GM23338 (cell line): Measurements from ENCODE around the gene TVP23B. TPM values are rescaled to one million over a fixed set of nuclear protein-coding genes. Genes with fewer than 3 reads are reported as not detected.
"Not testable (repeated sequence)": the region's sequence is repeated elsewhere in the genome, so short reads cannot be mapped to it uniquely, and the experiment has no call there.

Source experiments
- ATAC-seq: fragments of 200-7000 bp; cut with Tn5 transposase; 3 replicates; pipeline ENCODE4 v1.9.1; 2020
- DNase-seq: peaks from one replicate; pipeline ENCODE4 v3.0.0-alpha.2; 2015; ENCODE audit warnings: low spot score
- H2AFZ ChIP-seq: fragments of 200-600 bp; sonication (generic); 2 replicates; pipeline ENCODE4 v1.8.0; 2016; ENCODE audit warnings: antibody characterized with exemption, mild to moderate bottlenecking, moderate library complexity
- H3F3A ChIP-seq: fragments of 200-600 bp; sonication (generic); replicated peaks from 2 replicates; pipeline ENCODE4 v1.8.0; 2017; ENCODE audit warnings: antibody characterized with exemption, mixed run types, low read depth
- H3K27ac ChIP-seq: fragments of 200-600 bp; sonication (generic); 2 replicates; pipeline ENCODE4 v1.6.1; 2016; ENCODE audit warnings: low read depth
- H3K27me3 ChIP-seq: fragments of 200-600 bp; sonication (generic); 2 replicates; pipeline ENCODE4 v1.8.0; 2016; ENCODE audit warnings: mild to moderate bottlenecking, mixed run types, moderate library complexity; ENCODE audit not compliant: insufficient read depth
- H3K36me3 ChIP-seq: fragments of 200-600 bp; sonication (generic); 2 replicates; pipeline ENCODE4 v1.8.0; 2016; ENCODE audit warnings: mild to moderate bottlenecking; ENCODE audit not compliant: insufficient read depth
- H3K4me1 ChIP-seq: fragments of 200-600 bp; sonication (generic); 2 replicates; pipeline ENCODE4 v1.8.0; 2016; ENCODE audit warnings: mild to moderate bottlenecking, moderate library complexity; ENCODE audit not compliant: insufficient read depth
- H3K4me2 ChIP-seq: fragments of 200-600 bp; sonication (generic); 2 replicates; pipeline ENCODE4 v1.7.1; 2017; ENCODE audit warnings: mixed run types
- H3K4me3 ChIP-seq: fragments of 200-600 bp; sonication (generic); 2 replicates; pipeline ENCODE4 v1.6.1; 2016; ENCODE audit warnings: mixed run types
- H3K79me2 ChIP-seq: fragments of 200-600 bp; sonication (generic); replicated peaks from 2 replicates; pipeline ENCODE4 v1.8.0; 2017; ENCODE audit warnings: mild to moderate bottlenecking; ENCODE audit not compliant: insufficient read depth
- H3K9me2 ChIP-seq: fragments of 200-600 bp; sonication (generic); 2 replicates; pipeline ENCODE4 v1.8.0; 2017; ENCODE audit not compliant: insufficient read depth
- H4K20me1 ChIP-seq: fragments of 200-600 bp; sonication (generic); replicated peaks from 2 replicates; pipeline ENCODE4 v1.8.0; 2017; ENCODE audit warnings: mild to moderate bottlenecking; ENCODE audit not compliant: insufficient read depth
- H3K27ac Mint-ChIP-seq: 2 replicates; pipeline ENCODE4 v1.8.0; 2020; ENCODE audit warnings: inconsistent platforms, mild to moderate bottlenecking, moderate library complexity, mixed read lengths
- H3K27me3 Mint-ChIP-seq: 3 replicates; pipeline ENCODE4 v1.8.0; 2022; ENCODE audit warnings: low read depth, mild to moderate bottlenecking, moderate library complexity, mixed read lengths, inconsistent platforms; ENCODE audit not compliant: insufficient read depth, poor library complexity
- H3K36me3 Mint-ChIP-seq: 3 replicates; pipeline ENCODE4 v1.8.0; 2021; ENCODE audit warnings: low read depth, mild to moderate bottlenecking, inconsistent platforms, moderate library complexity, mixed read lengths
- H3K4me1 Mint-ChIP-seq: 3 replicates; pipeline ENCODE4 v1.8.0; 2020; ENCODE audit warnings: mild to moderate bottlenecking, inconsistent platforms, mixed read lengths
- H3K4me3 Mint-ChIP-seq: 3 replicates; pipeline ENCODE4 v1.8.0; 2021; ENCODE audit warnings: moderate library complexity, mild to moderate bottlenecking, inconsistent platforms, mixed read lengths
- H3K9me3 Mint-ChIP-seq: 3 replicates; pipeline ENCODE4 v1.8.0; 2020; ENCODE audit warnings: moderate library complexity, mild to moderate bottlenecking, inconsistent platforms, mixed read lengths
- JUNB ChIP-seq: IDR thresholded peaks from one replicate; pipeline ENCODE4 v1.6.1; 2016; ENCODE audit warnings: antibody characterized with exemption; ENCODE audit not compliant: unreplicated experiment
- NANOG ChIP-seq: IDR thresholded peaks from 2 replicates; pipeline ENCODE4 v1.6.1; 2016; ENCODE audit warnings: antibody characterized with exemption, borderline replicate concordance
- POLR2AphosphoS5 ChIP-seq: IDR thresholded peaks from 2 replicates; pipeline ENCODE4 v1.6.1; 2016; ENCODE audit warnings: antibody characterized with exemption, low read depth
- ZNF331 ChIP-seq: fragments of 250-450 bp; sonication (Bioruptor Pico); IDR thresholded peaks from 2 replicates; pipeline ENCODE4 v1.5.0; 2020; ENCODE audit warnings: low read depth, mild to moderate bottlenecking, moderate library complexity
- polyA plus RNA-seq: library from polyadenylated mRNA; unstranded; fragments of >200 nt; fragmentation: Nextera tagmentation; extraction: Ambion mirVana; gene quantifications from 2 replicates; pipeline ENCODE4 v1.2.1, GENCODE V29; 2016
- total RNA-seq: library from RNA; depleted of rRNA; stranded (reverse); fragments of >200 nt; shearing (Covaris generic); gene quantifications from 2 replicates; pipeline ENCODE4 v1.2.3, GENCODE V29; 2014
- TF ChIP-seq, protein P1 (sequence below): IDR thresholded peaks from 2 replicates; pipeline ENCODE4 v1.6.1; 2016; ENCODE audit warnings: antibody characterized with exemption
- TF ChIP-seq, protein P2 (sequence below): fragments of 250-450 bp; sonication (Bioruptor Pico); IDR thresholded peaks from 2 replicates; pipeline ENCODE4 v1.5.0; 2020; ENCODE audit warnings: mild to moderate bottlenecking, moderate library complexity

Gene TVP23B
- total and polyA plus RNA-seq, 2 experiments from 2014 or later = 26.3 to 27.4 TPM

DNA sequence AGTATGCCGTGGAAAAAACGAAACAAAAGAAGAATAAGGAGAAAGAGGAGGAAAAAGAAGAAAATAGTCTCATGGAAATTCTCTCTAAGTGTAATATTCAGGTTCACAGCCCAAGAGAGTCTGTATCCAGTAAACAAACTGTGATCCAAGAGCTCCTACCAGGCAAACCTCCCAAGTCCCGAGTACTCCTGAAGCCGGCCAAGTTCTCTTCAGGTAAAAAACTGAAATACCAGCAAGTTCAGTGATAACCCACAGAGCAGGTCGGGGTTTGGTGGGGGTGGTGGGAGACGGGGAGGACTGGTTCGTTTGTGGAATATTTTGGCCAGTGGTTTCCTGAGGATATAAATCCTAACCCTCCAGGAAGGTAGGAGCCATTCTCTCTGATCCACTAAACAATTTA, 8.5 kb upstream of the TVP23B start:
- Histone ChIP-seq H4K20me1 (no peaks in the 10 kb centered on the region), H3K4me3 (no peak overlapping the region), H3K27me3 (no peaks in the 10 kb centered on the region), H3K36me3 (no peaks in the 10 kb centered on the region), H3F3A (no peaks in the 10 kb centered on the region), H3K4me1 (no peaks in the 10 kb centered on the region), H3K4me2 (no peak overlapping the region), H3K9me2 (no peaks in the 10 kb centered on the region), H3K27ac (no peak overlapping the region), H3K79me2 (no peaks in the 10 kb centered on the region), H2AFZ (peak overlapping the region; percentile 59; the same call in 1 of the 2 replicates)
- no peak for DNase-seq
- Mint-ChIP-seq H3K4me1 (peaks cover 3% of the 10 kb centered on the region; the same call in 2 of the 3 replicates), H3K9me3 (no peaks in the 10 kb centered on the region), H3K27me3 (no peaks in the 10 kb centered on the region), H3K27ac (no peak overlapping the region), H3K4me3 (no peak overlapping the region), H3K36me3 (no peaks in the 10 kb centered on the region)
- TF ChIP-seq, protein P1, sequence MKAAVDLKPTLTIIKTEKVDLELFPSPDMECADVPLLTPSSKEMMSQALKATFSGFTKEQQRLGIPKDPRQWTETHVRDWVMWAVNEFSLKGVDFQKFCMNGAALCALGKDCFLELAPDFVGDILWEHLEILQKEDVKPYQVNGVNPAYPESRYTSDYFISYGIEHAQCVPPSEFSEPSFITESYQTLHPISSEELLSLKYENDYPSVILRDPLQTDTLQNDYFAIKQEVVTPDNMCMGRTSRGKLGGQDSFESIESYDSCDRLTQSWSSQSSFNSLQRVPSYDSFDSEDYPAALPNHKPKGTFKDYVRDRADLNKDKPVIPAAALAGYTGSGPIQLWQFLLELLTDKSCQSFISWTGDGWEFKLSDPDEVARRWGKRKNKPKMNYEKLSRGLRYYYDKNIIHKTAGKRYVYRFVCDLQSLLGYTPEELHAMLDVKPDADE = no peak
- TF ChIP-seq, protein P2, sequence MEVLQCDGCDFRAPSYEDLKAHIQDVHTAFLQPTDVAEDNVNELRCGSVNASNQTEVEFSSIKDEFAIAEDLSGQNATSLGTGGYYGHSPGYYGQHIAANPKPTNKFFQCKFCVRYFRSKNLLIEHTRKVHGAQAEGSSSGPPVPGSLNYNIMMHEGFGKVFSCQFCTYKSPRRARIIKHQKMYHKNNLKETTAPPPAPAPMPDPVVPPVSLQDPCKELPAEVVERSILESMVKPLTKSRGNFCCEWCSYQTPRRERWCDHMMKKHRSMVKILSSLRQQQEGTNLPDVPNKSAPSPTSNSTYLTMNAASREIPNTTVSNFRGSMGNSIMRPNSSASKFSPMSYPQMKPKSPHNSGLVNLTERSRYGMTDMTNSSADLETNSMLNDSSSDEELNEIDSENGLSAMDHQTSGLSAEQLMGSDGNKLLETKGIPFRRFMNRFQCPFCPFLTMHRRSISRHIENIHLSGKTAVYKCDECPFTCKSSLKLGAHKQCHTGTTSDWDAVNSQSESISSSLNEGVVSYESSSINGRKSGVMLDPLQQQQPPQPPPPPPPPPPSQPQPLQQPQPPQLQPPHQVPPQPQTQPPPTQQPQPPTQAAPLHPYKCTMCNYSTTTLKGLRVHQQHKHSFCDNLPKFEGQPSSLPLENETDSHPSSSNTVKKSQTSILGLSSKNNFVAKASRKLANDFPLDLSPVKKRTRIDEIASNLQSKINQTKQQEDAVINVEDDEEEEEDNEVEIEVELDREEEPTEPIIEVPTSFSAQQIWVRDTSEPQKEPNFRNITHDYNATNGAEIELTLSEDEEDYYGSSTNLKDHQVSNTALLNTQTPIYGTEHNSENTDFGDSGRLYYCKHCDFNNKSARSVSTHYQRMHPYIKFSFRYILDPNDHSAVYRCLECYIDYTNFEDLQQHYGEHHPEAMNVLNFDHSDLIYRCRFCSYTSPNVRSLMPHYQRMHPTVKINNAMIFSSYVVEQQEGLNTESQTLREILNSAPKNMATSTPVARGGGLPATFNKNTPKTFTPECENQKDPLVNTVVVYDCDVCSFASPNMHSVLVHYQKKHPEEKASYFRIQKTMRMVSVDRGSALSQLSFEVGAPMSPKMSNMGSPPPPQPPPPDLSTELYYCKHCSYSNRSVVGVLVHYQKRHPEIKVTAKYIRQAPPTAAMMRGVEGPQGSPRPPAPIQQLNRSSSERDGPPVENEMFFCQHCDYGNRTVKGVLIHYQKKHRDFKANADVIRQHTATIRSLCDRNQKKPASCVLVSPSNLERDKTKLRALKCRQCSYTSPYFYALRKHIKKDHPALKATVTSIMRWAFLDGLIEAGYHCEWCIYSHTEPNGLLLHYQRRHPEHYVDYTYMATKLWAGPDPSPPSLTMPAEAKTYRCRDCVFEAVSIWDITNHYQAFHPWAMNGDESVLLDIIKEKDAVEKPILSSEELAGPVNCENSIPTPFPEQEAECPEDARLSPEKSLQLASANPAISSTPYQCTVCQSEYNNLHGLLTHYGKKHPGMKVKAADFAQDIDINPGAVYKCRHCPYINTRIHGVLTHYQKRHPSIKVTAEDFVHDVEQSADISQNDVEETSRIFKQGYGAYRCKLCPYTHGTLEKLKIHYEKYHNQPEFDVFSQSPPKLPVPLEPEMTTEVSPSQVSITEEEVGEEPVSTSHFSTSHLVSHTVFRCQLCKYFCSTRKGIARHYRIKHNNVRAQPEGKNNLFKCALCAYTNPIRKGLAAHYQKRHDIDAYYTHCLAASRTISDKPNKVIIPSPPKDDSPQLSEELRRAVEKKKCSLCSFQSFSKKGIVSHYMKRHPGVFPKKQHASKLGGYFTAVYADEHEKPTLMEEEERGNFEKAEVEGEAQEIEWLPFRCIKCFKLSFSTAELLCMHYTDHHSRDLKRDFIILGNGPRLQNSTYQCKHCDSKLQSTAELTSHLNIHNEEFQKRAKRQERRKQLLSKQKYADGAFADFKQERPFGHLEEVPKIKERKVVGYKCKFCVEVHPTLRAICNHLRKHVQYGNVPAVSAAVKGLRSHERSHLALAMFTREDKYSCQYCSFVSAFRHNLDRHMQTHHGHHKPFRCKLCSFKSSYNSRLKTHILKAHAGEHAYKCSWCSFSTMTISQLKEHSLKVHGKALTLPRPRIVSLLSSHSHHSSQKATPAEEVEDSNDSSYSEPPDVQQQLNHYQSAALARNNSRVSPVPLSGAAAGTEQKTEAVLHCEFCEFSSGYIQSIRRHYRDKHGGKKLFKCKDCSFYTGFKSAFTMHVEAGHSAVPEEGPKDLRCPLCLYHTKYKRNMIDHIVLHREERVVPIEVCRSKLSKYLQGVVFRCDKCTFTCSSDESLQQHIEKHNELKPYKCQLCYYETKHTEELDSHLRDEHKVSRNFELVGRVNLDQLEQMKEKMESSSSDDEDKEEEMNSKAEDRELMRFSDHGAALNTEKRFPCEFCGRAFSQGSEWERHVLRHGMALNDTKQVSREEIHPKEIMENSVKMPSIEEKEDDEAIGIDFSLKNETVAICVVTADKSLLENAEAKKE (CRISPR knock-in tag) = no peak
- TF ChIP-seq ZNF331 = no peak
- no peak for TF ChIP-seq JUNB
- no peak for TF ChIP-seq NANOG
- TF ChIP-seq POLR2AphosphoS5 = no peak
- no peak for ATAC-seq

DNA sequence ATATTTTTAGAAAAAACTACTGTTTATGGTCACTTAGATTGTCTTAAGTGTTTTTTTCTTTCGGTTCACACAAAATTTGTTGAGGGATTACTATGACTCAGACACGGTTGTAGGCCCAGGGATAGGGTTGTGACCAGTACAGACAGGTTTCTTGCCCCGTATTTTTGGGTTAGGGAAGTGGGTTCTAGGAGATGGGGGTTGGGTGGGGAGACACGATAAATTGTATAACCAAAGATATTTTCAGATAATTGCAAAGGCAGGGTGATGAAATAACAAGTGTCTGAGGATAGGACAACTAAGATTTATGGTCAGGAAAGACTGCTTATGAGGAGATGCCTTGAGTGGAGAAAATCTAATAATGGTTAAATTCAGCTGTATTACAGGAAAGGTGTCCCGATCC, 822 bp downstream of the TVP23B start:
- not testable (repeated sequence) for ATAC-seq, H4K20me1 ChIP-seq, H3K4me1 ChIP-seq, H3K27me3 ChIP-seq, H3K27ac ChIP-seq, H3K9me3 Mint-ChIP-seq, H3K27ac Mint-ChIP-seq, H3K9me2 ChIP-seq, H3F3A ChIP-seq, H2AFZ ChIP-seq, H3K27me3 Mint-ChIP-seq, DNase-seq, H3K36me3 ChIP-seq
- Histone ChIP-seq H3K4me2 (peak overlapping the region; percentile 81), H3K4me3 (peak overlapping the region; percentile 64), H3K79me2 (peaks cover 20% of the 10 kb centered on the region)
- Mint-ChIP-seq H3K36me3 (peaks cover 12% of the 10 kb centered on the region), H3K4me1 (peaks cover 17% of the 10 kb centered on the region), H3K4me3 (peak overlapping the region; percentile 73; the same call in 2 of the 3 replicates)

- not testable (repeated sequence) for H3K9me3 Mint-ChIP-seq, H3K27ac Mint-ChIP-seq, ATAC-seq, H3K27ac ChIP-seq, H3K27me3 ChIP-seq, H3F3A ChIP-seq, H2AFZ ChIP-seq, H4K20me1 ChIP-seq, H3K27me3 Mint-ChIP-seq, H3K9me2 ChIP-seq, H3K4me1 ChIP-seq, H3K4me3 ChIP-seq, H3K4me3 Mint-ChIP-seq, DNase-seq, H3K36me3 ChIP-seq, H3K4me2 ChIP-seq
- Mint-ChIP-seq H3K36me3 (peaks cover 21% of the 10 kb centered on the region), H3K4me1 (peaks cover 16% of the 10 kb centered on the region)
- peaks cover 23% of the 10 kb centered on the region for H3K79me2 ChIP-seq
These were observed 5.0 kb downstream of the TVP23B start for GRCh38 chr17:18785933-18786332.

- not testable (repeated sequence) for H3K9me2 ChIP-seq, H3K27ac Mint-ChIP-seq, H4K20me1 ChIP-seq, H2AFZ ChIP-seq, H3K4me3 Mint-ChIP-seq, H3K27me3 Mint-ChIP-seq, H3K4me2 ChIP-seq, DNase-seq, H3K4me3 ChIP-seq, H3F3A ChIP-seq, H3K9me3 Mint-ChIP-seq, H3K27me3 ChIP-seq, ATAC-seq, H3K27ac ChIP-seq, H3K4me1 ChIP-seq, H3K36me3 ChIP-seq
- H3K79me2 ChIP-seq = peaks cover 23% of the 10 kb centered on the region
- peaks cover 16% of the 10 kb centered on the region for H3K4me1 Mint-ChIP-seq
- peaks cover 24% of the 10 kb centered on the region for H3K36me3 Mint-ChIP-seq
These were observed 5.9 kb downstream of the TVP23B start for GRCh38 chr17:18786890-18787289.
